H1 (cell line): ENCODE measurements around the gene STX8. TPM values are rescaled to one million over a fixed set of nuclear protein-coding genes. Genes with fewer than 3 reads are reported as not detected.

Experiments
- HDAC6 ChIP-seq: IDR thresholded peaks from one replicate; pipeline ENCODE4 v1.7.1; 2012; ENCODE audit warnings: low read depth, mild to moderate bottlenecking, inconsistent platforms, low read length, moderate library complexity
- SIN3A ChIP-seq, 2 experiments: IDR thresholded peaks in 1 of 2; conservative IDR thresholded peaks in 1 of 2; 2 replicates each; pipeline ENCODE4 v1.6.1; 2011 to 2012; ENCODE audit warnings: low read length in 2 of 2, improper control_type of control experiment in 1 of 2, low read depth in 1 of 2, mild to moderate bottlenecking in 1 of 2
- SRF ChIP-seq: IDR thresholded peaks from 2 replicates; pipeline ENCODE4 v1.6.1; 2011; ENCODE audit warnings: mild to moderate bottlenecking, low read depth, low read length, moderate library complexity
- polyA plus RNA-seq, 7 experiments: library from polyadenylated mRNA; depleted of rRNA in 3 of 7; stranded (reverse) in 5 of 7; unstranded in 2 of 7; fragments of >200 nt in 5 of 7; fragments of 200-250 nt in 2 of 7; gene quantifications; 1 replicate in 5 of 7; 2 replicates in 1 of 7; 4 replicates in 1 of 7; pipeline versions ENCODE4 v1.2.1 to v1.2.3, GENCODE V29; 2011 to 2013; ENCODE audit warnings: missing spikeins in 2 of 7, mixed read lengths in 2 of 7
- total RNA-seq: library from RNA; stranded (reverse); fragmentation: NEBNext Ultra II Directional; extraction: Animal tissue kit (Norgen Biotek cat#: 25700); gene quantifications from 2 replicates; pipeline ENCODE4 v1.2.1, GENCODE V29; 2021

STX8 gene
- total and polyA plus RNA-seq, 2 of the 8 experiments (the other 6 are each of a cell fraction or from before 2014, with no cell fraction given) = 22.8 to 42.5 TPM

DNA sequence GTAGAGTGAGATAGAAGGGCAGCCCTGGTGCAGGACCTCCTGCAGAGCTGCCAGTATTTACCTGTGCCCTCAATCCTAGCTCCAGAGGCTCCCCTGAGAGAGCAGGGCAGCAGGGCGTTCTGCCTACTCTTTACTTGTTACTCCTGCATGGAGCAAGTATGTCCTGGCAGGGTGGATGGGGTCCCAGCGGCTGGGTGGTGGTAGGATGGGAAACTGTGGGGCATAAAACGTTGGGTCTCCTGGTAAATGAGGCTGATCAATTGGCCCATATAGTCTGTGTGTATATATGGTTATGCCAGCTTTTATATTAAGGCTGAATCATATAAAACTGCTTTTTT lies 362.3 kb downstream of the STX8 start (continued):
- no peak for TF ChIP-seq SIN3A (conservative IDR thresholded peaks at IDR 0.05 in 1 of 2, IDR thresholded peaks at IDR 0.05 in 1 of 2; ENCODE audit: low read depth in 1 of 2, low read length in 2 of 2)
- TF ChIP-seq HDAC6 = no peak
- TF ChIP-seq SRF = no peak
